HCT116 (cell line): ENCODE results near the gene AUTS2. TPM values are rescaled to one million over a fixed set of nuclear protein-coding genes. Genes with fewer than 3 reads are reported as not detected.

ENCODE experiments used
- ATAC-seq: fragments of 200-7000 bp; cut with Tn5 transposase; 2 replicates; pipeline ENCODE4 v1.9.1; 2020; ENCODE audit warnings: mild to moderate bottlenecking, moderate library complexity
- BruUV-seq: library from RNA; stranded (reverse); fragments of 400-500 nt; replicated peaks from 2 replicates; lab custom pipeline; 2021; lab: Mats Ljungman, UMichigan
- CTCF ChIA-PET: fragments of 300-600 bp; sonication (Branson Sonifier 250); formaldehyde crosslinking; loops from one replicate; lab custom pipeline; 2021; ENCODE audit warnings: antibody characterized with exemption; lab: Charles Lee
- POLR2A ChIA-PET: fragments of 300-600, 350-600 bp; sonication (Branson Sonifier 250); formaldehyde crosslinking; loops from one replicate; lab custom pipeline; 2021; ENCODE audit warnings: antibody characterized with exemption; lab: Charles Lee
- RAD21 ChIA-PET, 2 experiments: fragments of 300-600 bp; sonication (Branson Sonifier 250); formaldehyde crosslinking; loops; one replicate each; lab custom pipeline; 2023; ENCODE audit warnings: low total read pairs in 2 of 2; ENCODE audit not compliant: uncharacterized antibody in 2 of 2, unreplicated experiment in 2 of 2, low non-redundant PET in 1 of 2; lab: Charles Lee
- DNase-seq: peaks from one replicate; pipeline ENCODE4 v3.0.0-alpha.2; 2010; ENCODE audit warnings: low read depth, low spot score
- H2AFZ ChIP-seq: fragments of 200-600 bp; shearing (Covaris generic), sonication (generic); 2 replicates; pipeline ENCODE4 v1.6.1; 2017; ENCODE audit warnings: low read depth, mixed run types, mixed read lengths, antibody characterized with exemption, low read length; ENCODE audit not compliant: poor library complexity, severe bottlenecking
- H3K27ac ChIP-seq: 2 replicates; pipeline ENCODE4 v1.5.1; 2012; ENCODE audit warnings: low read depth, low read length
- H3K27me3 ChIP-seq: fragments of 200-600 bp; sonication (generic); 2 replicates; pipeline ENCODE4 v1.6.1; 2016; ENCODE audit warnings: mixed run types, low read length, mixed read lengths; ENCODE audit not compliant: insufficient read depth
- H3K36me3 ChIP-seq, 2 experiments: fragments of 200-500 bp in 1 of 2; fragments of 200-600 bp in 1 of 2; sonication (Bioruptor generic) in 1 of 2; sonication (generic) in 1 of 2; 2 replicates each; pipeline versions ENCODE4 v1.5.1 to v1.6.1; 2014 to 2016; ENCODE audit warnings: low read length in 2 of 2, inconsistent platforms in 1 of 2, mixed read lengths in 1 of 2, mixed run types in 1 of 2; ENCODE audit not compliant: insufficient read depth in 2 of 2, control insufficient read depth in 1 of 2
- H3K4me1 ChIP-seq, 2 experiments: fragments of 200-600 bp in 1 of 2; sonication (generic) in 1 of 2; 2 replicates each; pipeline versions ENCODE4 v1.5.1 to v1.6.1; 2012 to 2017; ENCODE audit warnings: low read length in 2 of 2, inconsistent platforms in 1 of 2, mild to moderate bottlenecking in 1 of 2, mixed read lengths in 1 of 2, mixed run types in 1 of 2, moderate library complexity in 1 of 2; ENCODE audit not compliant: insufficient read depth in 2 of 2, control insufficient read depth in 1 of 2
- H3K4me2 ChIP-seq: fragments of 200-600 bp; sonication (generic); 2 replicates; pipeline ENCODE4 v1.6.1; 2017; ENCODE audit warnings: mixed run types, low read length, mixed read lengths
- H3K4me3 ChIP-seq, 2 experiments: fragments of 200-600 bp in 1 of 2; sonication (generic) in 1 of 2; replicated peaks in 1 of 2; 2 replicates each; pipeline ENCODE4 v1.5.1; 2011 to 2016; ENCODE audit warnings: low read length in 2 of 2, control low read depth in 1 of 2, low read depth in 1 of 2, mild to moderate bottlenecking in 1 of 2, mixed read lengths in 1 of 2, mixed run types in 1 of 2
- H3K79me2 ChIP-seq: fragments of 200-600 bp; sonication (generic); 2 replicates; pipeline ENCODE4 v1.6.1; 2017; ENCODE audit warnings: mild to moderate bottlenecking, mixed run types, low read length, moderate library complexity, mixed read lengths; ENCODE audit not compliant: insufficient read depth
- H3K9ac ChIP-seq: fragments of 200-600 bp; sonication (generic); 2 replicates; pipeline ENCODE4 v1.6.1; 2016; ENCODE audit warnings: low read length, mixed read lengths
- H3K9me2 ChIP-seq: fragments of 200-600 bp; sonication (generic), shearing (Covaris generic); 2 replicates; pipeline ENCODE4 v1.6.1; 2017; ENCODE audit warnings: mixed run types, mild to moderate bottlenecking, moderate library complexity; ENCODE audit not compliant: insufficient read depth
- H3K9me3 ChIP-seq, 2 experiments: fragments of 200-500 bp in 1 of 2; fragments of 200-600 bp in 1 of 2; sonication (Bioruptor generic) in 1 of 2; sonication (generic) in 1 of 2; 2 replicates each; pipeline ENCODE4 v1.6.1; 2014 to 2017; ENCODE audit warnings: low read length in 2 of 2, mixed read lengths in 2 of 2, inconsistent platforms in 1 of 2, low read depth in 1 of 2, mild to moderate bottlenecking in 1 of 2, mixed run types in 1 of 2, moderate library complexity in 1 of 2; ENCODE audit not compliant: control insufficient read depth in 1 of 2, insufficient read depth in 1 of 2
- H4K20me1 ChIP-seq: fragments of 200-600 bp; sonication (generic), shearing (Covaris generic); 2 replicates; pipeline ENCODE4 v1.6.1; 2017; ENCODE audit warnings: mixed run types, mild to moderate bottlenecking, moderate library complexity; ENCODE audit not compliant: insufficient read depth
- CBX3 ChIP-seq: IDR thresholded peaks from 2 replicates; pipeline ENCODE4 v1.6.1; 2012; ENCODE audit warnings: low read depth
- CEBPB ChIP-seq: IDR thresholded peaks from 2 replicates; pipeline ENCODE4 v1.6.1; 2012; ENCODE audit warnings: low read depth
- EGR1 ChIP-seq: IDR thresholded peaks from 2 replicates; pipeline ENCODE4 v1.6.1; 2012; ENCODE audit warnings: low read depth
- EZH2 ChIP-seq: fragments of 200-600 bp; sonication (generic); IDR thresholded peaks from 2 replicates; pipeline ENCODE4 v1.6.1; 2017; ENCODE audit warnings: antibody characterized with exemption, mixed run types
- EZH2phosphoT487 ChIP-seq: fragments of 200-600 bp; IDR thresholded peaks from 2 replicates; pipeline ENCODE4 v1.6.1; 2018; ENCODE audit warnings: antibody characterized with exemption, borderline replicate concordance
- FOSL1 ChIP-seq: IDR thresholded peaks from 2 replicates; pipeline ENCODE4 v1.6.1; 2012; ENCODE audit warnings: low read depth
- POLR2A ChIP-seq: IDR thresholded peaks from 2 replicates; pipeline ENCODE4 v1.7.0; 2011; ENCODE audit warnings: borderline replicate concordance; ENCODE audit not compliant: insufficient read depth, insufficient read length; ENCODE audit errors: extremely low read depth
- RAD21 ChIP-seq: IDR thresholded peaks from 2 replicates; pipeline ENCODE4 v1.6.1; 2012; ENCODE audit warnings: low read depth, mild to moderate bottlenecking
- SIN3A ChIP-seq: IDR thresholded peaks from 2 replicates; pipeline ENCODE4 v1.6.1; 2012; ENCODE audit warnings: low read depth
- SP1 ChIP-seq: IDR thresholded peaks from 2 replicates; pipeline ENCODE4 v1.6.1; 2012; ENCODE audit warnings: low read depth
- SRF ChIP-seq: IDR thresholded peaks from 2 replicates; pipeline ENCODE4 v1.6.1; 2012; ENCODE audit warnings: low read depth
- TCF7L2 ChIP-seq: IDR thresholded peaks from 2 replicates; pipeline ENCODE4 v1.7.0; 2011; ENCODE audit warnings: borderline replicate concordance, inconsistent platforms; ENCODE audit not compliant: insufficient read depth, insufficient read length; ENCODE audit errors: extremely low read depth
- YY1 ChIP-seq: IDR thresholded peaks from 2 replicates; pipeline ENCODE4 v1.6.1; 2011; ENCODE audit warnings: low read length, low read depth, moderate library complexity, mild to moderate bottlenecking; ENCODE audit not compliant: insufficient replicate concordance; ENCODE audit errors: extremely low read depth
- ZFX ChIP-seq: fragments of 450-650 bp; IDR thresholded peaks from 2 replicates; pipeline ENCODE4 v1.6.1; 2017
- ZNF274 ChIP-seq: fragments of 200-500 bp; sonication (Bioruptor generic); IDR thresholded peaks from 2 replicates; pipeline ENCODE4 v1.6.1; 2014; ENCODE audit warnings: mild to moderate bottlenecking, low read depth, low read length, inconsistent platforms
- intact Hi-C: fragments of 100-400 bp; cut with micrococcal nuclease; formaldehyde crosslinking; loops from 2 replicates; pipeline ENCODE4 v1.10.0; 2022
- total RNA-seq: library from RNA; stranded (reverse); gene quantifications from one replicate; pipeline ENCODE4 v1.2.1, GENCODE V29; 2021; ENCODE audit not compliant: unreplicated experiment
- TF ChIP-seq, protein P1 (sequence below): IDR thresholded peaks from 2 replicates; pipeline ENCODE4 v1.6.1; 2012
- TF ChIP-seq, protein P2 (sequence below): IDR thresholded peaks from 2 replicates; pipeline ENCODE4 v1.6.1; 2012
- TF ChIP-seq, protein P3 (sequence below), 3 experiments: fragments of 200-600 bp in 1 of 3; sonication (generic) in 1 of 3; IDR thresholded peaks in 2 of 3; conservative IDR thresholded peaks in 1 of 3; 2 replicates each; pipeline ENCODE4 v1.5.1; 2012 to 2017; ENCODE audit warnings: low read depth in 2 of 3, low read length in 2 of 3, antibody characterized with exemption in 1 of 3, borderline replicate concordance in 1 of 3, control low read depth in 1 of 3, mild to moderate bottlenecking in 1 of 3, mixed read lengths in 1 of 3, mixed run types in 1 of 3, moderate library complexity in 1 of 3; ENCODE audit not compliant: insufficient read depth in 1 of 3

Gene AUTS2
- total RNA-seq, 1 experiment from 2014 or later, result 0.93 TPM

GRCh38 chr7:69619635-69620034 lies 21.4 kb downstream of the AUTS2 start:
- BruUV-seq, result no TSS peak
- POLR2A ChIA-PET, result no interaction called here
- intact Hi-C loops, result no loop called here

More at GRCh38 chr7:69619635-69620034, 21.4 kb downstream of the AUTS2 start:
- Histone ChIP-seq H3K4me1 (no peaks in the 10 kb centered on the region), H3K27me3 (no peaks in the 10 kb centered on the region), H3K9me3 (peaks cover 3 to 18% of the 10 kb centered on the region in 2 experiments; a peak in 2 of 4 replicates), H3K9ac (no peak overlapping the region), H3K4me3 (no peak overlapping the region), H3K9me2 (no peaks in the 10 kb centered on the region), H2AFZ (no peak overlapping the region), H3K36me3 (no peaks in the 10 kb centered on the region), H3K27ac (no peak overlapping the region), H3K79me2 (no peaks in the 10 kb centered on the region), H3K4me2 (no peak overlapping the region), H4K20me1 (no peaks in the 10 kb centered on the region)
- ATAC-seq (no peak), DNase-seq (no peak)
- no peak for TF ChIP-seq SRF
- TF ChIP-seq, protein P1, sequence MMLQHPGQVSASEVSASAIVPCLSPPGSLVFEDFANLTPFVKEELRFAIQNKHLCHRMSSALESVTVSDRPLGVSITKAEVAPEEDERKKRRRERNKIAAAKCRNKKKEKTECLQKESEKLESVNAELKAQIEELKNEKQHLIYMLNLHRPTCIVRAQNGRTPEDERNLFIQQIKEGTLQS, result no peak
- no peak for TF ChIP-seq YY1
- TF ChIP-seq SIN3A, result no peak
- TF ChIP-seq CEBPB, result no peak
- TF ChIP-seq, protein P2, sequence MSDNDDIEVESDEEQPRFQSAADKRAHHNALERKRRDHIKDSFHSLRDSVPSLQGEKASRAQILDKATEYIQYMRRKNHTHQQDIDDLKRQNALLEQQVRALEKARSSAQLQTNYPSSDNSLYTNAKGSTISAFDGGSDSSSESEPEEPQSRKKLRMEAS, result no peak
- TF ChIP-seq, protein P3, sequence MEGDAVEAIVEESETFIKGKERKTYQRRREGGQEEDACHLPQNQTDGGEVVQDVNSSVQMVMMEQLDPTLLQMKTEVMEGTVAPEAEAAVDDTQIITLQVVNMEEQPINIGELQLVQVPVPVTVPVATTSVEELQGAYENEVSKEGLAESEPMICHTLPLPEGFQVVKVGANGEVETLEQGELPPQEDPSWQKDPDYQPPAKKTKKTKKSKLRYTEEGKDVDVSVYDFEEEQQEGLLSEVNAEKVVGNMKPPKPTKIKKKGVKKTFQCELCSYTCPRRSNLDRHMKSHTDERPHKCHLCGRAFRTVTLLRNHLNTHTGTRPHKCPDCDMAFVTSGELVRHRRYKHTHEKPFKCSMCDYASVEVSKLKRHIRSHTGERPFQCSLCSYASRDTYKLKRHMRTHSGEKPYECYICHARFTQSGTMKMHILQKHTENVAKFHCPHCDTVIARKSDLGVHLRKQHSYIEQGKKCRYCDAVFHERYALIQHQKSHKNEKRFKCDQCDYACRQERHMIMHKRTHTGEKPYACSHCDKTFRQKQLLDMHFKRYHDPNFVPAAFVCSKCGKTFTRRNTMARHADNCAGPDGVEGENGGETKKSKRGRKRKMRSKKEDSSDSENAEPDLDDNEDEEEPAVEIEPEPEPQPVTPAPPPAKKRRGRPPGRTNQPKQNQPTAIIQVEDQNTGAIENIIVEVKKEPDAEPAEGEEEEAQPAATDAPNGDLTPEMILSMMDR (IDR thresholded peaks at IDR 0.05 in 2 of 3, conservative IDR thresholded peaks at IDR 0.05 in 1 of 3; ENCODE audit: borderline replicate concordance in 1 of 3, insufficient read depth in 1 of 3, low read depth in 2 of 3, low read length in 2 of 3), result no peak
- TF ChIP-seq EZH2, result no peak
- no peak for TF ChIP-seq RAD21
- TF ChIP-seq TCF7L2, result no peak
- no peak for TF ChIP-seq POLR2A
- no peak for TF ChIP-seq ZNF274
- no peak for TF ChIP-seq EGR1
- TF ChIP-seq SP1, result no peak
- TF ChIP-seq ZFX, result no peak
- no peak for TF ChIP-seq EZH2phosphoT487
- no peak for TF ChIP-seq FOSL1
- TF ChIP-seq CBX3, result no peak
- ChIA-PET RAD21 (no interaction called here), CTCF (no interaction called here)
